ENCODE results near the gene CREBBP. TPM values are rescaled to one million over a fixed set of nuclear protein-coding genes. Genes with fewer than 3 reads are reported as not detected.

Gene CREBBP
- total and polyA plus RNA-seq, 4 donors: 16.0 to 155 (median 36.1) TPM

GRCh38 chr16:3865241-3865640 lies 15.3 kb downstream of the CREBBP start:
- Histone ChIP-seq H3K4me1 (ENCODE audit: control insufficient read depth in 5 of 5, insufficient read depth in 5 of 5, low read length in 5 of 5) (peaks cover 6 to 31% (median 20%) of the 10 kb centered on the region in 5 donors), H3K9me3 (ENCODE audit: control insufficient read depth in 4 of 4, insufficient read depth in 3 of 4, low read length in 3 of 4) (no peaks in the 10 kb centered on the region)
- no peak for TF ChIP-seq CTCF (IDR thresholded peaks at IDR 0.05; ENCODE audit: control extremely low read depth, extremely low read depth)

GRCh38 chr16:3864562-3864961 lies 16.0 kb downstream of the CREBBP start:
- DNase-seq (no peak), ATAC-seq (ENCODE audit: insufficient read depth, low FRiP score) (no peak)
- peaks cover 0 to 2% (median under 1%) of the 10 kb centered on the region in 4 donors for H3K36me3 ChIP-seq (ENCODE audit: control insufficient read depth in 4 of 4, insufficient read depth in 4 of 4, low read length in 4 of 4)
- WGBS, 2 donors: 88 to 92% methylated on average over 5 of the region's 5 CpGs
- H3K27ac ChIP-seq (ENCODE audit: low read depth in 1 of 2, low read length in 1 of 2): no peak overlapping the region
- H3K9me3 ChIP-seq (ENCODE audit: control insufficient read depth in 4 of 4, insufficient read depth in 3 of 4, low read length in 3 of 4): no peaks in the 10 kb centered on the region
- H3K4me3 ChIP-seq: no peak overlapping the region
- peaks cover 6 to 32% (median 20%) of the 10 kb centered on the region in 5 donors for H3K4me1 ChIP-seq (ENCODE audit: control insufficient read depth in 5 of 5, insufficient read depth in 5 of 5, low read length in 5 of 5)
- no peaks in the 10 kb centered on the region for H3K27me3 ChIP-seq (ENCODE audit: control insufficient read depth in 3 of 3, insufficient read depth in 3 of 3, low read length in 2 of 3)
- TF ChIP-seq CTCF (IDR thresholded peaks at IDR 0.05; ENCODE audit: control extremely low read depth, extremely low read depth): no peak
- H3K9ac ChIP-seq (ENCODE audit: insufficient read depth in 1 of 2, low read length in 2 of 2): no peak overlapping the region

More at GRCh38 chr16:3865241-3865640, 15.3 kb downstream of the CREBBP start:
- Histone ChIP-seq H3K4me3 (no peak overlapping the region), H3K27me3 (ENCODE audit: control insufficient read depth in 3 of 3, insufficient read depth in 3 of 3, low read length in 2 of 3) (no peaks in the 10 kb centered on the region), H3K27ac (ENCODE audit: low read depth in 1 of 2, low read length in 1 of 2) (no peak overlapping the region), H3K36me3 (ENCODE audit: control insufficient read depth in 4 of 4, insufficient read depth in 4 of 4, low read length in 4 of 4) (peaks cover 0 to 4% (median under 1%) of the 10 kb centered on the region in 4 donors), H3K9ac (ENCODE audit: insufficient read depth in 1 of 2, low read length in 2 of 2) (no peak overlapping the region)
- DNase-seq (no peak), ATAC-seq (ENCODE audit: insufficient read depth, low FRiP score) (no peak)
- 70 to 71% methylated on average over 3 of the region's 3 CpGs for WGBS, 2 donors

GRCh38 chr16:3863587-3863986 lies 16.9 kb downstream of the CREBBP start:
- WGBS, 2 donors: 42 to 48% methylated on average over 5 of the region's 5 CpGs
- Histone ChIP-seq H3K9me3 (ENCODE audit: control insufficient read depth in 4 of 4, insufficient read depth in 3 of 4, low read length in 3 of 4) (no peaks in the 10 kb centered on the region), H3K36me3 (ENCODE audit: control insufficient read depth in 4 of 4, insufficient read depth in 4 of 4, low read length in 4 of 4) (peaks cover 0 to 2% (median under 1%) of the 10 kb centered on the region in 4 donors), H3K4me3 (no peak overlapping the region), H3K9ac (ENCODE audit: insufficient read depth in 1 of 2, low read length in 2 of 2) (no peak overlapping the region), H3K4me1 (ENCODE audit: control insufficient read depth in 5 of 5, insufficient read depth in 5 of 5, low read length in 5 of 5) (peaks cover 6 to 32% (median 20%) of the 10 kb centered on the region in 5 donors), H3K27ac (ENCODE audit: low read depth in 1 of 2, low read length in 1 of 2) (no peak overlapping the region), H3K27me3 (ENCODE audit: control insufficient read depth in 3 of 3, insufficient read depth in 3 of 3, low read length in 2 of 3) (no peaks in the 10 kb centered on the region)
- ATAC-seq (ENCODE audit: insufficient read depth, low FRiP score) (no peak), DNase-seq (no peak)
- no peak for TF ChIP-seq CTCF (IDR thresholded peaks at IDR 0.05; ENCODE audit: control extremely low read depth, extremely low read depth)

Data from lung (tissue), 12 donors.